ENCODE results near the gene RCCD1.

DNA sequence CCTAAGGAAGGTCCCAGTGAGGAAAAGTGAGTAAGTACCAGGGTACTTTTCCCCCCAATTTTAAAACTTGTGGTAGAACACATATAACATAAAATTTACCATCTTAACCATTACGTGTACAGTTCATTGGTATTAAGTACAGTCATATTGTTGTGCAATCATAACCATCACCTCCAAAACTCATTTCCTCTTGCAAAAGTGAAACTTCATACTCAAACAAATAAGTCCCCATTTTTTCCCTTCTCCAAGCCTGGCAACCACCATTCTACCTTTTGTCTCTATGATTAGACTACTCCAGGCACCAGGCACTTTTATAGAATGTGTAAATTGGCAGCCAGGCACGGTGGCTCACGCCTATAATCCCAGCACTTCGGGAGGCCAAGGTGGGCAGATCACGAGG lies 27.5 kb downstream of the RCCD1 start:
- TF ChIP-seq, protein P1, sequence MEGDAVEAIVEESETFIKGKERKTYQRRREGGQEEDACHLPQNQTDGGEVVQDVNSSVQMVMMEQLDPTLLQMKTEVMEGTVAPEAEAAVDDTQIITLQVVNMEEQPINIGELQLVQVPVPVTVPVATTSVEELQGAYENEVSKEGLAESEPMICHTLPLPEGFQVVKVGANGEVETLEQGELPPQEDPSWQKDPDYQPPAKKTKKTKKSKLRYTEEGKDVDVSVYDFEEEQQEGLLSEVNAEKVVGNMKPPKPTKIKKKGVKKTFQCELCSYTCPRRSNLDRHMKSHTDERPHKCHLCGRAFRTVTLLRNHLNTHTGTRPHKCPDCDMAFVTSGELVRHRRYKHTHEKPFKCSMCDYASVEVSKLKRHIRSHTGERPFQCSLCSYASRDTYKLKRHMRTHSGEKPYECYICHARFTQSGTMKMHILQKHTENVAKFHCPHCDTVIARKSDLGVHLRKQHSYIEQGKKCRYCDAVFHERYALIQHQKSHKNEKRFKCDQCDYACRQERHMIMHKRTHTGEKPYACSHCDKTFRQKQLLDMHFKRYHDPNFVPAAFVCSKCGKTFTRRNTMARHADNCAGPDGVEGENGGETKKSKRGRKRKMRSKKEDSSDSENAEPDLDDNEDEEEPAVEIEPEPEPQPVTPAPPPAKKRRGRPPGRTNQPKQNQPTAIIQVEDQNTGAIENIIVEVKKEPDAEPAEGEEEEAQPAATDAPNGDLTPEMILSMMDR (IDR thresholded peaks at IDR 0.05), result no peak
- TF ChIP-seq POLR2A (IDR thresholded peaks at IDR 0.05) (no peak), POLR2AphosphoS5 (IDR thresholded peaks at IDR 0.05) (no peak)

Data from breast epithelium (tissue), 3 donors.